Measurements from ENCODE around the gene CRY1. TPM values are rescaled to one million over a fixed set of nuclear protein-coding genes. Genes with fewer than 3 reads are reported as not detected.
"Not testable (repeated sequence)": the region's sequence is repeated elsewhere in the genome, so short reads cannot be mapped to it uniquely, and the experiment has no call there.

Gene CRY1
- total RNA-seq, 1 experiment from 2014 or later, result 47.4 TPM

GRCh38 chr12:107079172-107080011, 14.0 kb downstream of the CRY1 start:
- peak; percentile 22 for DNase-seq (ENCODE audit: extremely low read depth, low read depth)

DNA sequence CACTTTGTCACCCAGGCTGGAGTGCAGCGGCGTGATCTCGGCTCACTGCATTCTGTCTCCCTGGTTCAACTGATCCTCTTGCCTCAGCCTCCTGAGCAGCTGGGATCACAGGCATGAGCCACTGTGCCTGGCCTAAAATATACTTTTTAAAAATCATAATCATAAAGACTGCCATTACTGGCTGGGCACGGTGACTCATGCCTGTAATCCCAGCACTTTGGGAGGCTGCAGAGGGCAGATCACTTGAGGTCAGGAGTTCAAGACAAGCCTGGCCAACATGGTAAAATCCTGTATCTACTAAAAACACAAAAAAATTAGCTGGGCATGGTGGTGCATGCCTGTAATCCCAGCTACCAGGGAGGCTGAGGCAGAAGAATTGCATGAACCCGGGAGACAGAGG, 20.1 kb downstream of the CRY1 start:
- DNase-seq (ENCODE audit: extremely low read depth, low read depth), result not testable (repeated sequence)

GRCh38 chr12:107066691-107067090, 26.7 kb downstream of the CRY1 start:
- DNase-seq (ENCODE audit: extremely low read depth, low read depth), result no peak

DNA sequence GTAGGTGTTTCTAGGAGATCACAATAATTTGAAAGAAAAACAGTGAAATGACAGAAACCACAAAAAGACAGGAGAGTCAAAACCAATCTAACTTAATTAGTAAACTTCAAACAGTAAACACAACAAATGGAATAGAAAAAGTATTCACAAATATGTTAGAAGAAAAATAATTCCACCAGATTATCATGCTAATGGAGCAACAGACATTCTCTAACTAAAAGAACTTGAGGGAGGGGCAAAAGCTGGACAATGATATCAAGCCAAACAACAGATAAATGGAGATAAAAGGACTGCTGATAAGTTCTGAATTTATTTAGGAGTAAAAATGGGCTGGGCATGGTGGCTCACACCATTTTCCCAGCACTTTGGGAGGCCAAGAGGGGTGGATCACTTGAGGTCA, 28.7 kb downstream of the CRY1 start:
- DNase-seq (ENCODE audit: extremely low read depth, low read depth), result no peak

GRCh38 chr12:107064243-107064642, 29.1 kb downstream of the CRY1 start:
- no peak for DNase-seq (ENCODE audit: extremely low read depth, low read depth)

- DNase-seq (ENCODE audit: extremely low read depth, low read depth), result no peak
Observed at GRCh38 chr12:107058190-107058589, 35.2 kb downstream of the CRY1 start.

- no peak for DNase-seq (ENCODE audit: extremely low read depth, low read depth)
Observed at GRCh38 chr12:107057071-107057834, 36.1 kb downstream of the CRY1 start.

DNA sequence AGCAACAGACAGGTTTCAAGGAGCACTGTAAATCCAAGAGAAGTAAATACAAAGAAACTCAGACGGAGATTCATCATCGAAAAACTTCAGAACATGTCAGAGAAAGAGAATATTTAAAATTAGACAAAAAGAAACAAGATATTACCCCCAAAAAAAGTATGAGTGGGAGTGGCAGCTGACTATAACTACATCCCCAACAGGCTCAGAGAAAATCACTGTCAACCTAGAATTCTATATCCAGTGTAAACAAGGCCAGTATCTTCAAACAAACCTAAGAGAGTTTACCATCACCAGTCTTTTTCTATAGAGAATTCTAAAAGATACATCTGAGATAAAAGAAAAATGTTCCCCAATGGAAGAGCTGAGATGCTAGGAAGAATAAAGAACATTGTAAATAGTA, 39.6 kb downstream of the CRY1 start:
- no peak for DNase-seq (ENCODE audit: extremely low read depth, low read depth)

DNA sequence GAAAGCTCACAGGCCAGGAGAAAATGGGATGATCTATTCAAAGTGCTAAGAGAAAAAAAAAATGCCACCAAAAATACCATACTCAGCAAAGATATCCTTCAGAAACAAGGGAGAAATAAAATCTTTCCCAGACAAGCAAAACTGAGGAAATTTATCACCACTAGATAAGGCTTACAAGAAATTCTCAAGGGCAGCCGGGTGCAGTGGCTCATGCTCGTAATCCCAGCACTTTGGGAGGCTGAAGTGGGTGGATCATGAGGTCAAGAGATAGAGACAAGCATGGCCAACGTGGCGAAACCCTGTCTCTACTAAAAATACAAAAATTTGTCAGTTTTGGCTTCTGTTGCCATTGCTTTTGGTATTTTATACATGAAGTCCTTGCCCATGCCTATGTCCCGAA, 48.2 kb downstream of the CRY1 start:
- no peak for DNase-seq (ENCODE audit: extremely low read depth, low read depth)

DNA sequence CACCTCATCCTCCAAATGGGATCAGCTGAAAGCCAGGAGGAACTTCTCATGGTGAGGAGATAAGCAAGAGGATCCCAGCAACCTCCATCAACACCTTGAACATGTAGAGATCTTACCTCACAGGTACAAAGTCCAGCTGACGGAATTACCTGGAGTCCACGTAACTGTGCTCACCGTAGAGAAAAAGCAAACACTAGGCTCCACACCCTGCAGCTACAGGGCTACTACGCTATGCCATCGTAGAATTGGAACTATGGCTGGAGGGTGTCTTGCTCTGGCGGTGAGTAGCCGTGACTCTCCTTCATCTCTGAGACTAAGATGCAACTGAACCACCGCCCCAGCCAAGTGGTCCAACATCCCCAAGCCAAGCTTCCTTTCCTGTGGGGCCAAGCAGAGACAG, 50.5 kb downstream of the CRY1 start:
- DNase-seq (ENCODE audit: extremely low read depth, low read depth), result no peak

DNA sequence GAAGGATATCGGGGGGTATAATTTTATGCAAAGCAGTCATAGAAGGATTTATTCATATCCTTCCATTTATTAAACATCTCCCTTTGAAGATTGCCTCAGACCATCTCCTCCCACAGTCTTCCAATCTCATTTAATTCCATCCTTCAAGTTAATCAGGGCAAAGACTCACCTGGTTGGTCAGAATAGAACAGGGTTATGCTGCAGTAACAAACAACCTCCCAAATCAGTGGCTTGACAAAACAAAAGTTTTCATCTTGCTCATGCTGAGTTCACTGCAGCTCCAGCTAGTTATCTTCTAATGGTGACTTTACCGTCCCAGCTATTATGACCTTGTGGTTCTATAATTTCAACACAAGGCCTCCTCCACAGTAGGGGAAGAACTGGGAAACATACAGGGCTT, 57.6 kb downstream of the CRY1 start:
- DNase-seq (ENCODE audit: extremely low read depth, low read depth), result no peak

DNA sequence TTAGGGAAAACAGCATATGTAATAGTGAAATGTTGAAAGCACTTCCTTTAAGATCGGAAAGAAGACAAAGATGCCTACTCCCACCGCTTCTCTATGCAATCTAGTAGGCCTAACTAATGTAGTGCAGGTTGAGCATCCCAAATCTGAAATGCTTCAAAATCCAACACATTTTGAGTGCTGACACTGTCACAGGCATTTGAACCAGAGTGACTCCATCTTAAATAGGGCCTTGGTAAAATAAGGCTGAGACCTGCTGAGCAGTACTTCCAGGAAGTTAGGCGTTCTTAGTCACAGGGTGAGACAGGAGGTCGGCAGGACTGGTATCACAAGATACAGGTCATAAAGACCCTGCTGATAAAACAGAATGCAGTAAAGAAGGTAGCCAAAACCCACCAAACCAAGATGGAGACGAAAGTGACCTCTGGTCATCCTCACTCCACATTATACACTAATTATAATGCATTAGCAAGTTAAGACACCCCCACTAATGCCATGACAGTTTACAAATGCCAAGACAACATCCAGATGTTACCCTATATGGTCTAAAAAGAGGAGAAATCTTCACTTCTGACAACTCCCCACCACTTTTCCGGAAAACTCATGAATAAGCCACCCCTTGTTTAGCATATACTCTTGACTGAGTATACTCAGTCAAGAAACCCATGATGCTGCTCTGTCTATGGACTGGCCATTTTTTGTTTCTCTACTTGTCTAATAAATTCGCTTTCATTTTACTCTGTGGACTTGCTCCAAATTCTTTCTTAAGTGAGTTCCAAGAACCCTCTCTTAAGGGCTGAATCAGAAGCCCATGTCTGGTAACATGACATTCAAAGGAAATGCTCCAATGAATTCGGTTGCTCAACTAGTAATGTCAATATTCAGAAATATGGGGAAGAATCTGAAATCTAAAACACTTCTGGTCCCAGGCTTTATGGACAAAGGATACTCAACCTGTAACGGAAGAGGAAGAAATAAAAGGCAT, 59.3 kb downstream of the CRY1 start:
- no peak for DNase-seq (ENCODE audit: extremely low read depth, low read depth)

GRCh38 chr12:107032266-107032665, 61.1 kb downstream of the CRY1 start:
- no peak for DNase-seq (ENCODE audit: extremely low read depth, low read depth)

GRCh38 chr12:107031061-107031460, 62.3 kb downstream of the CRY1 start:
- no peak for DNase-seq (ENCODE audit: extremely low read depth, low read depth)

GRCh38 chr12:107029081-107029480, 64.3 kb downstream of the CRY1 start:
- no peak for DNase-seq (ENCODE audit: extremely low read depth, low read depth)

GRCh38 chr12:107027636-107028053, 65.7 kb downstream of the CRY1 start:
- DNase-seq (ENCODE audit: extremely low read depth, low read depth), result peak; percentile 82

DNA sequence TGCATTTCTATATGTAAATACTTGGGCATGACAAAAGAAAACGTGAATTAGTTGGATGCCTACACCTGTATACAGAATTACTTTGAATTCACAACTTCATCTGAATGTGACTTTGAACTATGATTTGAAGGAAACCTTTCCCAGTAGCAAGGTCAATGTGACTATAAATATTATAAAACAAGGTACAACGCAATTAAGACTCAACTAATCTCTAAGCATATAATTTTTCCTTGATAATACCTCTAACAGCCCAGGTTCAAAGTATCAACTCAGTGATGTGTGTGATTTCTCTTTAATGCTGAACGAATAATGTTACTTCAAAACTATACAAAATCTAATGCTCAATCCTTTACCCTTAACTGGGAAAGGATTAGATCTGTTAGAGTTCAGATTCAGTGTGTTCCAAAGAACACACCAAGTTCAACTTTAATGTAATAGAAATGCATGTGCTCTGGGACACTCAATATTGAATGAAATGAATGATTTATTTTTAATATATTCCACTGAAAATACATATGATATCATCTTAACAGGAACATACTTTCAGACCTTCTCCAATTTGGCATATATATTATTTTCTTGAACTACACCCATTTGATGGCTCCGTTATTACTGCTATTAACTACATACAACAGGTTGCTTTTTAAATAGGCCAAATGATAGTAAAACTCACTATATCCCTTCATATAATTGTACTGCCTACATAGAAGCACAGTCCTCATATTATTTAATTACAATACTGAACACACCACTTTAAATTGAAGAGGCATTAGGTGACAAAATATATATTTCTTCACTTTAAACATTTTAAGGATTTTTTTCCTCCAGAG, 66.3 kb downstream of the CRY1 start:
- DNase-seq (ENCODE audit: extremely low read depth, low read depth), result no peak

DNA sequence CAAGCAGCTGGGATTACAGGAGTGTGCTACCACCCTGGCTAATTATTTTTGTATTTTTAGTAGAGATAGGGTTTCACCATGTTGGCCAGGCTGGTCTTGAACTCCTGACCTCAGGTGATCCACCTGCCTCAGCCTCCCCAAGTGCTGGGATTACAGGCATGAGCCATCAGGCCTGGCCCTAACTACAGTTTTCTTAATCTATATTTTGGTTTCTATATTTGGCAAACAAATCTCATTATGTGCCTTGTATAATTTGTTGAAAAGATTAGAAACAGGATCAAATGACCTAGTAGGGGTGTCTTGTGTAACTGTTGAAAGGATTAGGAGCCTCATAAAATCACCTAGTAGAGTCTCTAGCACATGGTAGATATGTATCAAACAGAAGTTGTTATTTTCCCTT, 67.0 kb downstream of the CRY1 start:
- not testable (repeated sequence) for DNase-seq (ENCODE audit: extremely low read depth, low read depth)

DNA sequence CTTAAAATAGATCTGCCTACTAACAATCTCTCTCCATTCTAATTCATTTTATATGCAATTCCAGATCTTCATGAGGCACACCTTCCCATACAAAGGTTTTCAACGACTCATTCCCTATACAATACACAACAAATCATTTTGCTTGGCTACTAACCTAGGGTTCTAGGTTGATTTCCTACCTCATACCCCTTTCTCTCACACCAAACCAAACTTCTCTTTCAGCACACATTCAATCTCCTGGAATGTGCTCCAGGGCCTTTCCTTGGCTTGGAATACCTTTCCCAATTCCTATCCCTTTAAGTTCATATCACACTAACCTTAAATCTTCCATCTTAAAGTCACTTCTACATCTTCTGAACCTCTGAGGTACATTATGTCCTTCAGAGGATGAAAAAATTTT, 67.7 kb downstream of the CRY1 start:
- no peak for DNase-seq (ENCODE audit: extremely low read depth, low read depth)

DNA sequence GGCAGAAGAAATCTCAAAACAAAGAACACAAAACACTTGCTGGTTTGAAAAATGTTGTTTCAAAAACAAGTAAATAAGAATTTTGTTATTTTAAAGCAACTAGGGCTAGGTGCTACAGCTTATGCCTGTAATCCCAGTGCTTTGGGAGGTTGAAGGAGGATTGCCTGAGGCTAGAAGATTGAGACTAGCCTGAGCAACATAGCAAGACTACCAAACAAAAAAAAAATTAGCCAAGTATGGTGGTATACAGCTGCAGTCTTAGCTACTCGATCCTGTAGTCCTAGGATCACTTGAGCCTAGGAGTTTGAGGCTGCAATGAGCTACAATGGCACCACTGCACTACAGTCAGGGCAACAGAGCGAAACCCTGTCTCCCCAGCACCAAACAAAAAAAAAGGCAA, 73.8 kb downstream of the CRY1 start:
- DNase-seq (ENCODE audit: extremely low read depth, low read depth), result no peak

Measured in NCI-H460 (cell line).